Breast epithelium (tissue), 3 donors: ENCODE measurements around the gene SEC14L5.

Experiments
- CTCF ChIP-seq, 3 donors: fragments of 450-650 bp; IDR thresholded peaks; one replicate each; pipeline ENCODE4 v1.5.1; 2016 to 2017; ENCODE audit warnings: antibody characterized with exemption in 3 of 3, mild to moderate bottlenecking in 3 of 3, moderate library complexity in 3 of 3
- POLR2AphosphoS5 ChIP-seq, 3 donors: sonication (generic); formaldehyde crosslinking; IDR thresholded peaks; one replicate each; pipeline ENCODE4 v1.6.1; 2017; ENCODE audit warnings: antibody characterized with exemption in 3 of 3

GRCh38 chr16:4936991-4937781 lies 20.9 kb upstream of the SEC14L5 start, which contains the start of gene PPL:
- TF ChIP-seq CTCF (IDR thresholded peaks at IDR 0.05), result no peak
- no peak for TF ChIP-seq POLR2AphosphoS5 (IDR thresholded peaks at IDR 0.05)
